ENCODE data around the gene PAEP. TPM values are rescaled to one million over a fixed set of nuclear protein-coding genes. Genes with fewer than 3 reads are reported as not detected.

PAEP gene
- total RNA-seq, 4 donors from 2014 or later, result not detected

DNA sequence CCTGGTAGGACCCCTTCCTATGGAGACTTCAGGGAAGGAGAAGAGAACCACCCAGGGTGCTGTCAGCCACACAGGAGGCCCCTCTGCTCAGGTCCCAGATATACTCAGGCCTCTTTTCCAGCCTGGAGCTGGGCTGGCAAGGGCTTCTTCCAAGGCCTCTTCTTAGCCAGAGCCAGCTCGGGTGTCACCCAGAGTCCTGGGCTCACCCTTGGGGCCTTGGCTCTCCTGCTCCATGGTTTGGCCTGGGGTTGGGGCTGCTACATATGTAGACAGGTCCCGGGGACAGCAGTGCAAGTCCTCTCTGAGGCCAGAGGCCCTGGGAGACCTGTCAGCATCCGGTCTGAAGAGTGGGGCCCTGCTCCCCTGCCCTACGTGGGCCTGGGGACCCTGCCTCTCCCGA is 22.8 kb downstream of the PAEP start:
- intact Hi-C loops (cut with DNase I; ENCODE audit: low total_unique reads) (no loop called here), in situ Hi-C loops (cut with MboI; ENCODE audit: low pct_ligation_motif_present in 1 of 4, low pct_unique_long_range_greater_than_20kb in 1 of 4, low sequenced_read_pairs in 3 of 4) (no loop called here)
- Histone ChIP-seq H3K4me3 (no peak overlapping the region), H3K27ac (no peak overlapping the region), H3K27me3 (no peaks in the 10 kb centered on the region), H3K36me3 (no peaks in the 10 kb centered on the region), H3K9me3 (no peaks in the 10 kb centered on the region), H3K4me1 (no peaks in the 10 kb centered on the region)
- no peak for DNase-seq
- TF ChIP-seq EP300 (IDR thresholded peaks at IDR 0.05; ENCODE audit: low read depth) (no peak), POLR2AphosphoS5 (IDR thresholded peaks at IDR 0.05) (no peak), POLR2A (IDR thresholded peaks at IDR 0.05) (no peak)
- TF ChIP-seq, protein P1, sequence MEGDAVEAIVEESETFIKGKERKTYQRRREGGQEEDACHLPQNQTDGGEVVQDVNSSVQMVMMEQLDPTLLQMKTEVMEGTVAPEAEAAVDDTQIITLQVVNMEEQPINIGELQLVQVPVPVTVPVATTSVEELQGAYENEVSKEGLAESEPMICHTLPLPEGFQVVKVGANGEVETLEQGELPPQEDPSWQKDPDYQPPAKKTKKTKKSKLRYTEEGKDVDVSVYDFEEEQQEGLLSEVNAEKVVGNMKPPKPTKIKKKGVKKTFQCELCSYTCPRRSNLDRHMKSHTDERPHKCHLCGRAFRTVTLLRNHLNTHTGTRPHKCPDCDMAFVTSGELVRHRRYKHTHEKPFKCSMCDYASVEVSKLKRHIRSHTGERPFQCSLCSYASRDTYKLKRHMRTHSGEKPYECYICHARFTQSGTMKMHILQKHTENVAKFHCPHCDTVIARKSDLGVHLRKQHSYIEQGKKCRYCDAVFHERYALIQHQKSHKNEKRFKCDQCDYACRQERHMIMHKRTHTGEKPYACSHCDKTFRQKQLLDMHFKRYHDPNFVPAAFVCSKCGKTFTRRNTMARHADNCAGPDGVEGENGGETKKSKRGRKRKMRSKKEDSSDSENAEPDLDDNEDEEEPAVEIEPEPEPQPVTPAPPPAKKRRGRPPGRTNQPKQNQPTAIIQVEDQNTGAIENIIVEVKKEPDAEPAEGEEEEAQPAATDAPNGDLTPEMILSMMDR (IDR thresholded peaks at IDR 0.05), result no peak
- WGBS, 2 donors (ENCODE audit: low coverage in 1 of 2), result 20 to 28% methylated on average over 1 to 3 of the region's 5 CpGs

DNA sequence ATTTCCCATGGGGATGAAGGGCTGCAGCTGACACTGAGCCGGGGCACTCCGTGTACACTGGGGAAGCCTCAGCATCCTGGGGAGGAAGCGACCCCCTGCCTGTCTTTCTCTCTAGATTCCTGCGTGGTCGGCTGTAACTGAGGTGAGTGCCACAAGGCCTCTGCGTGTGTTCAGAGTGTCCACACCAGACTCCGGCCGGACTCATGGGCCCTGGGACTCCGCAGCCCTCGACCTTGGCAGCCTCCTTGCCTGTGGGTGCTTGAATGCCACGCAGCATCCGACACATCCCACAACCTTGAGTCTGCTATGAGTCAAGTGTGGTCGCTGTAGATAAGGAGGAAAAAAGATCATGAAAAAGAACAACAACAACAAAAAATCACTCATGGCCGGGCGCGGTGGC is 23.4 kb downstream of the PAEP start:
- H3K27me3 ChIP-seq, result no peaks in the 10 kb centered on the region
- no peak for DNase-seq
- no peak overlapping the region for H3K4me3 ChIP-seq
- TF ChIP-seq EP300 (IDR thresholded peaks at IDR 0.05; ENCODE audit: low read depth), result no peak
- TF ChIP-seq POLR2A (IDR thresholded peaks at IDR 0.05), result no peak
- TF ChIP-seq, protein P1 (IDR thresholded peaks at IDR 0.05), result no peak
- no peak for TF ChIP-seq POLR2AphosphoS5 (IDR thresholded peaks at IDR 0.05)
- 60 to 62% methylated on average over 10 to 16 of the region's 16 CpGs for WGBS, 2 donors (ENCODE audit: low coverage in 1 of 2)
- in situ Hi-C loops (cut with MboI; ENCODE audit: low pct_ligation_motif_present in 1 of 4, low pct_unique_long_range_greater_than_20kb in 1 of 4, low sequenced_read_pairs in 3 of 4), result no loop called here
- no peak overlapping the region for H3K27ac ChIP-seq
- H3K36me3 ChIP-seq, result no peaks in the 10 kb centered on the region
- intact Hi-C loops (cut with DNase I; ENCODE audit: low total_unique reads), result no loop called here
- H3K9me3 ChIP-seq, result no peaks in the 10 kb centered on the region
- no peaks in the 10 kb centered on the region for H3K4me1 ChIP-seq

DNA sequence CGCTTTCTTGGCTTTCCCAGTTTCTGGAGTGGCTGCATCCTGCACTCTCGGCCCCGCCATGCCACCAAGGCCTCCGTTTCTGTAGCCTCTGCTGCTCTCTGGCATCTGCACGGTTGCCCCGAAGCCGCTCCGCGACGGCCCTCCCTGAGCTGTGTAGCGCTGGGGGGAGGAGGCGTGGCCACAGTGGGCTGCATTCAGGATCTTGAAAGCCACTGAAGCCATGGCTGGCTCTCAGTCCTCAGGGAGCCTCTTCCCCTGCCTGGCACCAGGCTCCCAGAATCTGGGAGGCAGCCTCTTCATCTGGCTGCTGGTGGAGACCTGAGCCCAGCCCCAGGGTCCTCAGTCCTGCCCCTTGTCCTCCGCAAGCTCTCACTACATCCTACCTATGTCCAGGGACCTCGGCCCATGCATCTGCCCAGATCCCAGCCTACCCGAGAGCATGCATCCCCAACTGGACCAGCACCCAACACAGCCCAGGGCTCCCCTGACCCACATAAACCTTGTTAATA is 25.1 kb downstream of the PAEP start:
- intact Hi-C loops (cut with DNase I; ENCODE audit: low total_unique reads), result no loop called here
- TF ChIP-seq POLR2AphosphoS5 (IDR thresholded peaks at IDR 0.05), result no peak
- no peak for TF ChIP-seq EP300 (IDR thresholded peaks at IDR 0.05; ENCODE audit: low read depth)
- TF ChIP-seq, protein P1 (IDR thresholded peaks at IDR 0.05), result no peak
- no peak for TF ChIP-seq POLR2A (IDR thresholded peaks at IDR 0.05)
- Histone ChIP-seq H3K36me3 (no peaks in the 10 kb centered on the region), H3K4me1 (no peaks in the 10 kb centered on the region), H3K4me3 (no peak overlapping the region), H3K9me3 (no peaks in the 10 kb centered on the region), H3K27ac (no peak overlapping the region), H3K27me3 (peaks cover 2% of the 10 kb centered on the region)
- DNase-seq, result no peak
- in situ Hi-C loops (cut with MboI; ENCODE audit: low pct_ligation_motif_present in 1 of 4, low pct_unique_long_range_greater_than_20kb in 1 of 4, low sequenced_read_pairs in 3 of 4), result no loop called here
- 75% methylated on average over 15 of the region's 15 CpGs; no CpG with 5 or more reads in 1 of the 2 donors for WGBS, 2 donors (ENCODE audit: low coverage in 1 of 2)

DNA sequence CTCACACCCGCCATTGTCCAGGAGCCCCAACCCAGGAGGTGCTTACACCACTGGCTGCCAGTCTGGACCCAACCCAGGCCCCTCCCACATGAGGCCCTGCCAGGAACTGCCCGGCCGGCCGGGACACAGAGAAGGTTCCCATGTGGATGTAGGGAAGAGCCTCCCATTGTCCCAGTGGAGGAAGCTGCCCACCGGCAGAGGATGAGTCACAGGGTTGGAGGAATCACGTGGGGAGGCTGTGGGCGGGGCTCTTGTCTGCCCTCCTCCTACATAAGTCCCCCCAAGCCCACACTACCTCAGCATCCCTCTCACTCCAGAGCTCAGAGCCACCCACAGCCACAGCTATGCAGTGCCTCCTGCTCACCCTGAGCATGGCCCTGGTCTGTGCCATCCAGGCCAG is 26.1 kb downstream of the PAEP start:
- WGBS, 2 donors (ENCODE audit: low coverage in 1 of 2), result no CpG with 5 or more reads among the region's 7 CpGs
- TF ChIP-seq, protein P1 (IDR thresholded peaks at IDR 0.05), result no peak
- TF ChIP-seq EP300 (IDR thresholded peaks at IDR 0.05; ENCODE audit: low read depth) (no peak), POLR2A (IDR thresholded peaks at IDR 0.05) (no peak)
- Histone ChIP-seq H3K36me3 (no peaks in the 10 kb centered on the region), H3K27me3 (peaks cover 6% of the 10 kb centered on the region), H3K4me3 (no peak overlapping the region), H3K27ac (no peak overlapping the region), H3K4me1 (no peaks in the 10 kb centered on the region), H3K9me3 (no peaks in the 10 kb centered on the region)
- in situ Hi-C loops (cut with MboI; ENCODE audit: low pct_ligation_motif_present in 1 of 4, low pct_unique_long_range_greater_than_20kb in 1 of 4, low sequenced_read_pairs in 3 of 4), result no loop called here
- DNase-seq, result no peak
- intact Hi-C loops (cut with DNase I; ENCODE audit: low total_unique reads), result no loop called here
